Amniotic stem cell (primary cell): Measurements from ENCODE around the gene FAM241B.

Experiments used
- DNase-seq: peaks from one replicate; lab custom pipeline; 2025; lab: John Stamatoyannopoulos, UW

The FAM241B gene, protein sequence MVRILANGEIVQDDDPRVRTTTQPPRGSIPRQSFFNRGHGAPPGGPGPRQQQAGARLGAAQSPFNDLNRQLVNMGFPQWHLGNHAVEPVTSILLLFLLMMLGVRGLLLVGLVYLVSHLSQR

DNA sequence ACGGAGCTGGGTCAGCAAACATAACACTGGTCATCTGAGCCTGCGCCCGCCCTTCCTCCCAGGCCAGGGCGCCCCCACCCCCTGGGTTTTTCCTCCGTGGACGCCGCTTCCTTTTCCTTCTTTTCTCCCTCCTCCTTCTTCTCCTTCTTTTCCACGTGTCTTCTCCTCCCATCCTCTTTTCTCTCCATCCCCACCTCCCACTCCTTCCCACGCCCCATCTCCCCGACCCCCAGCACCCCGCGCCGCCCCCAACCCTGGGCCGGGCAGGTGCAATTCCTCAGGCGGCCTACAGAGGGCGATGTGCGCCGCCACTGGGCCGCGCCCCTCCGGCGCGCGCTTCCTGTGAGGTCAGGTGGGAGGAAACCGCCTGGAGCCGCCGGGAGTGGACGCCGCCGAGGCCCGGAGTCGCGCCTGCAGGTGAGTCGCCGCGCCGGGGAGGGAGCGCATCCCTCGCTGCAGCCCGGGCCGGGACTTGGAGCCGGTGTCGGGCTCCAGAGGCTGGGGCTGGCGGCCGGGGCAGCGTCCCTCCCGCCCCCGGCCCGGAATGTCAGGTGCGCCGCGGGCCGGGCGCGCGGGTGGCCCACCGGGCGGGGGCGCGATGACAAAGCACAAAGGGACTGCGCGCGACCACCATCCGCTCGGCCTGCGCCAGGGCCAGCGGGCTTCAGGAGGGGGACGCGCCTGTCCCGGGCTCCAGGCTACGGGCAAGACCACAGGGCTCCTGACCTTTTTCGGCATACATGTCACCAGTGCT, at the start of gene FAM241B:
FAM241B (plus strand) TSS at position 351 of the 754 bp plus-strand sequence. CDS start 1,497 bp downstream, outside the sequence.
- DNase-seq, result no peak

DNA sequence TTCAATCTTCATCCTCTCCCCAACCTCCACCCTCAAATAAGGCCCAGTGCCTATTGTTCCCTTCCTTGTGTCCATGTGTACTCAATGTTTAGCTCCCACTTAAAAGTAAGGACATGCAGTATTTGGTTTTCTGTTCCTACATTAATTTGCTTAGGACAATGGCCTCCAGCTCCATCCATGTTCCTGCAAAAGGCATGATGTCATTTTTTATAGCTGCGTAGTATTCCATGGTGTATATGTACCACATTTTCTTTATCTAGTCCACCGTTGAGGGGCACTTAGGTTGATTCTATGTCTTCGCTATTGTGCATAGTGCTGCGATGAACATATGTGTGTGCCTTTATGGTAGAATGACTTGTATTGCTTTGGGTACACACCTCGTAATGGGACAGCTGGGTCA, 49.6 kb upstream of the FAM241B start:
- no peak for DNase-seq

DNA sequence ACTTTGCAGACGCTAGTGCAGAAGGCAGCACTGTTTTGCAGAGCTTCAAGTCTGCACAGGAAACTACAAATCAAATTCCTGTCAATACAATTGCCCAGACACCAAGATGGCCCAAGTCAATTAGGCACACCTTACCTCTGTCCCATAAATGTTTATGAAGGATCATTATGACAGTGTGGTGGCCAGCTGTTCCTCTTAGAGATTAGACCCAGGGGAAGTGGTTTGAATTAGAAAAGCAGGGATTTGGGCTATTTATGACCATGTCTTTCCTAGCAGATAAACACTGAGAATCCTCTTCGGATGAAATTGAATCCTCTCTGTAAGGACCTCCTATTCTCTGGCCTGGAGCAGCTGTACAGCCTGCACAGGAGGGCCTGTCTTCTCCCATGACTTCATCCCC, 46.9 kb upstream of the FAM241B start:
- DNase-seq, result no peak

DNA sequence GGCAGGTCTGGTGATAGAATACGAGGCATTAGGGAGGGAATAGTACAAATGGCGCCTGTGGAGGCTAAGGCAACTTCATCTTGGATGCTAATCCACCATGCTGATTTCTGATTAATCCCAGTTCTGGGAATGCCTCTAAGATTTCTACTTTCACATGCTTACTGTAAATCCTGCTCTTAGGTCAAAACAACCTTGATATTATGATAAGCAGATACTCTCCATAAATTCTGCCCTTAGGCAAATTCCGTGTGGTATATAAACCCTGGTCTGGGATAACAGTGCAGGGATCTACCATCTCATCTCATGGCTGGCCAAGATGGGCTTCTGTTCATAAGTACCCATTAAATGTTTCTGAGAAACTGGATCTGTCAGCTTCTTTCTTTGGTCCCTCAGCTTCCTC, 45.4 kb upstream of the FAM241B start:
- DNase-seq, result no peak

DNA sequence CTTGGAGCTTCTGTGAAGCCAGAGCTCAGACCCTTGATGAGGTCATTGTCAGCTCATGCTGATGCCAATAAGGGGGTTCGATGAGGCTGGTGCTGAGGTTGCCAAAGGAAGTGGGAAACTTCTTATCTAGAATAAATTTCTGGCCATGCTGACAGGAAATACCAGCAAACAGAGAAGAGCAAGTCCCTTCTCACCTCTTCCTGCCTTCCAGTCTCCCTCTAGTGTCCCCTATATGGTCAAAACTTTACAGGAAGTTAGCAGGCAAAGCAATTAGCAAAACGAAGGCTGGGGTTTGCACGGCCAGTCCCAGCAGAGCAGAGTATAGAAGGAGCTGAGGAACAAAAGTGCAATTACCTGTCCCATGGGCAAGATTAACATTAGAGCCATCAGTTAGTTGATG, 41.7 kb upstream of the FAM241B start:
- no peak for DNase-seq

DNA sequence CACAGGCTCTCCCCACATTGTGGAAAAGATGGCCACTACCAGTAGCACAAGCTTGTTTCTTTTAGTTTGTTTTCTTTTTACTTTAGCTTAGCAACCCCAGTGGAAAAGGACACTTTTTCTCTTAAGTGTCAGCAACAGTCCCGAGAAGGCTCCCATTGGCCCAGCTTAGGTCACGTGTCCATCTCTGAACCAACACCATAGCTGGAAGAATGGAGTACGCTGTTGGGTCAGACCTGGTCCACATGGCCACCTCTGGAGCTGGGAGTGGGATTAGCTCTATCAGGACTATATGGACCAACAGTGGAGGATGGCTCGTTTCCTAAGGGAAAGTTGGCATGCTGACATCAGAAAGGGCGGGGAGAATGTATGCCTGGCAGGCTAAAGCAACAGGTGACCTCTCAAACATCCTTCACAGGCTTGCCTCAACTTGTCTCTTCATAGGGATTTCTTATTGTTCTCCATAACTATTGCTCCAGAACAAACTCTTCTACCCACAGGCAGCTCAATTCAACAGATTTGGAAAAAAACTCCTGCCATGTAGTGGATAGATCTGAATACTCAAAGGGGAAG, 29.2 kb upstream of the FAM241B start:
- no peak for DNase-seq

DNA sequence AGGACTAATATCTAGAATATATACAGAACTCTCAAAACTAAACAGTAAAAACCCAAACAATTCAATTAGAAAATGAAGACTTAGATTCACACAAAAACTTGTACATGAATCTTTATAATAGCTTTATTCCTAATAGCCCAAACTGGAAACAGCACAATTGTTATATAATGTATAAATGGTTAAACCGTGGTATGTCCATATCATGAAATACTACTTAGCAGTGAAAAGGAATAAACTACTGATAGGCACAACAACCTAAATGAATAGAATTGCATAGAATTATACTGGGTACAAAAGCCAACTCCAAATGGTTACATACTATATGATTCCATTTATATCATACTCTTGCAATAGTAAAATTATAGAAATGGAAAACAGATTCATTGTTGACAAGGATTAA, 21.0 kb upstream of the FAM241B start:
- DNase-seq, result no peak

DNA sequence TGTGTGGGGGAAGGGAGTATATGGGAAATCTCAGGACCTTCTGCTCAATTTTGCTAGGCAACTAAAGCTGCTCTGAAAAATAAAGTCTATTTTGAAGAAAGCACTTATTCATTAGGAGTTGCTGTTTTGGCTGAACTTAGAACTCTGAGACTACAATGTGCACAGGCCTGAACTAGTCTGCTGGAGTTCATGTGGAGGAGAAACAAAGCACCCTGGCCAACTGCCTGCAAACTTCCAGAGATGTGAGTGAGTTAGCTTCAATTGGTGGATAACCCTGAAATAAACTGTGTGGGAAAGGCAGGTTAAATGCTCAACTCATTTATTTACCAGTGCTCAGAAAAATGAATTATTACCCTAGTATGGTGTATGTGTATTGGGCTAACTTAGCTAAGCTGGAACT, 17.3 kb upstream of the FAM241B start:
- no peak for DNase-seq

DNA sequence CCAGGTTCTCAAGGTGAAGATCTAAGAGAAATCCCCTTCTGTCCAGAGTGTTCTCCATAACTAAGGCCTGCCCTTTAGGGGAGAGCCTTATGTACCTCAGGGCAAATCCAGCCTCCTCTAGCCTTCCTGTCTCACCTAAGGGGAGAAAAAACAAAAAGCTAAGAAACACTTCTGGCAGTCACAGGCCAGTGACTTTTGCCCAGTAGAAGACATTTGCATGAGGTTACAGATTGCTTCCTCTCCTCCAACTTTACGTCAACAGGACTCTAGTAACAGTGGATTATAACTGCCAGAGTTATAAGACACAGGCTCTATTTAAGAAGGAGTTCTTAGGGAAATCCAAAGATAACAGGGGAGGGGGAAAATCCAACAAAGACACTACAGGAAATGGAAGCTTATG, 15.9 kb upstream of the FAM241B start:
- DNase-seq, result no peak

DNA sequence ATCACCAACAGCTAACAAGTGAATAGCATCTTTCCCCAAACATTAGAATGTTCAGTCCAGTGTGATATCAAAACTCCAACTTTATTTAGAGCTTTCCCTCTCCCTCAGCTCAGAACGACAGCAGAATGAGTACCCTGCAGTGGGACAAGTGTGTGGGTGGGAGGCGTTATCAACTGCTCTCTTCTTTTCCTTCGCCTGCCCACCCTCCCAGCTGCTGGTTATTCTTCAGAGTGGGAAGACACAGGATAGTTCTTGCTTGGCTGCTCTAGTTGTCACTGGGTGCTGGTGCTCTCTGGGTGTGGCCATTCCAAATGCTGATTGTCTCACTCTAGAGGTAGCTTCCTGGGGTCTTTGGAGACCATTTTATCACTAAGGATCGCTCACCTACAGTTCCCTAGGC, 13.7 kb upstream of the FAM241B start:
- no peak for DNase-seq

DNA sequence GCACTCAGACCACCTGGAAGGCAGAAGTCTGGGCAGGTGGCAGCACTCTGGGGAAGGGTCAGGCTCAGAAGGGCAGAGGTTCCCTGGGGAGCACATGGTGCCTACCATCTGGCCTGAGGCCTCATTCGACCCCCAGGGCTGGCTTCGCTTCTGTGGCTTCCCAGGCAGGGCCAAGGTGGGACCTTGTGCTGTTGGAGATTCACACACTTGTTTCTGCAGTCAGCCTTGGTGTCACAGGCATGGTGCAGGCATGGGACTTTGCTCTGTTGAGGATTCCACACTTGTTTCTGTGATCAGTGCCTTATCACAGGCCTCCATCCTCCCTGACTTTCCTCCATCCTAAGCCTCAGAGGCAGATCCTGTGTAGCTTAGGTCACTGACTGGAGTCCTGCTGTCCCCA, 11.3 kb upstream of the FAM241B start:
- DNase-seq, result no peak

DNA sequence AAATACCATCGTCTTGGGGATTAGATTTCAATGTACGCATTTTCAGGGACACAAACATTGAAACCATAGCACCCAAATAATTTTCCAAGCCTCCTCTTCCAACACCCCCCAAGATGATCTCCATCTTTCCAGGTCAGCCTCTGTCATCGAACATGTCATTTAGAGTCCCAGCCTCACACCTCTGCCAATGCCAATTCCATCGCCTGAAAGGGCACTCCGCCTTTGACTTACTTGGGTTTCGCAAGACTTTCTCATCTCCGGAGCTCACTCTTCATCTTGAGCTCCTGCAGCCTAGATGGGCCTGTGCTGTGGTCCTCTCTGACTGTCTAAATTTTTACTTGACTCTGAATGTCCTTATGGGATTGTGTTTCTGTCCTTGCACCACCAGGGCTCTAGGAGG, 10.4 kb upstream of the FAM241B start:
- no peak for DNase-seq

DNA sequence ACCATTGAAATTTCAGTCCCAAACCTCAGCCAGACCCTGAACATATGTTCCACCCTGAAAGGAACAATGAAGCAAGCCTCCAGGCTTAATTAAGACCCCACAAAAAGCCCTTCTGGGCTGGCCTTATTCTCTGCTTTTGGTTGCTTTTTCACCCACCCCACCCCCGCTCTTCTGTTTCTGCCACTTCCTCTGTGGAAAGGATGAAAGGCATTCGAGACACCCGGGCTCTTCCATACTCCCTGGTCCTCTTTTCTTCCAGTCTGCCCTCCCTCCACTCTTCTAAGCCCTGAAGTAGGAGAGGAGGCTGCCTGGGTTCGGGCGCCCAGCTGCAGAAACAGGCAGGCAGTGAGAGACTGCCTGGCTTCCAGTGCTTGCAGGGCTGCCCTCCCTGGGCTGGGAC, 9.4 kb upstream of the FAM241B start:
- no peak for DNase-seq

DNA sequence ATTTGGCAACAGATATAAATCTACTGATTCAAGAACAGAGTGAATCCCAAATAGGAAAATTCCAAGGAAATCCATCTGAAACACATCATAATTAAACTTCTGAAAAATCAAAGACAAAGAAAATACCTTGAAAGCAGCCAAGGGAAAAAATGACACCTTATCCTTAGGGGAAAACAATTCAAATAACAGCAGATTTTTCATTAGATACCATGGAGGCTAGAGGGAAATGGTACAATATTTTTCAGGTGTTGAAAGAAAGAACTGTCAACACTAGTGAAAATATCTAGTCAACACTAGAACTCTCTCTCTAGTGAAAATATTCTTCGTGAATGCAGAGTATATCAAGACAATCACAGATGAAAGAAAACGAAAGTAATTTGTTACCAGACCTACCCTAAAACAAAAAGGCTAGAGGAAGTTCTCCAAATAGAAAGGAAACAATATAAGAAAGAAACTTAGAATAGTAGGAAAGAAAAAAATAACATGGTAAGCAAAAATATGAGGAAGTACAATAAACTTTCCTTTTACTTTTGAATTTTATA, 5.7 kb upstream of the FAM241B start:
- DNase-seq, result no peak

DNA sequence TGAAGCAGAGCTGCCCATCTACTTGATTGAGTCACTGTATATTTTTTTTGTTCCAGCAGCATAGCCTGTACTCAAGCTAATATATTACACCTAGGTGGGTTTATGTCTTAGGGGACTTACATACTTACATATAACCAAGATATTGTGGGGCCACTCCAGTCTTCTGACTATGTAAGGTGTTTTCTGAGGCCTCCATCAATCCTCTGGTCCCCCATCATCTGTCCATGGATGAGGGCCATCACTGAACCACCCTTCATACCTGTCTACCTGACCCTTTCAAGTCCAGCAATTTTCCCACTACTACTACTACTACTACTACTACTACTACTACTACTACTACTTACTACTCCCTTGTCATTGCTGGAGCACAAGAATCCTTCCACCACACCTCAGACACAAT, 3.2 kb upstream of the FAM241B start:
- no peak for DNase-seq

DNA sequence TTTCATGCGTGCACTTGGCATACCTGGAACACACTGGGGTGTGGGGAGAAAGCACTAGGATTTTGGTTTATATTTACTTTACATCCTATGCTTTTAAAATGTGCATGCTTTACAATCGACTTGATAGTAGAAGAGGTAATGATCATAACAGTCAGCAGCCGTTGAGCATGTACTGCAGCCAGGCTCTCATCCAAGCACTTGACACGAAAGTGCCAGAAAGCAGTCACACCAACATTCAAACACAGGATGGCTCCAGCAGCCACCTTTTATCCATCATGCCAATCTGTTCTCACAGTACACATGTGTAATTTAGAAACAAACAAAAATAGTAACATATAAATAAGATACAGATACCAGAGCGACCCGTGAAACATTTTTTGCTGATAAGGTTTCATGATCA, 1.2 kb upstream of the FAM241B start:
- DNase-seq, result no peak

DNA sequence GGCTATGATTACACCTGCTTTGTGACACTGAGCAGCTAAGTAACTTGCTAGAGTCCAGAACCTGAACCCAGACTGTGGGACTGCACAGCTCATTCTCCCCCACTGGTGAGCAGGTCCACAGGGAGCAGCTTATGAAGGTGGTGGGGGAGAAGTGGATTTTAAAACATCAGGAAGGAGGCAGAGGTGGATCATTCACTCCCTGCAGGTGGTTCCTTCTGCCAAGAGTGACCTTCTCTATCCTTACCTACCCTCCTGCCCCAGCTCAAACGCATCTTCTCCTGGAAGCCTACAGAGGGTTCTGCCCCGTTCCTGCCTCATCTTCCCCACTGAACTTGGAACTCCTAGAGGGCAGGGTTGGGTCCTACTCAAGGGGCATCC, 539 bp upstream of the FAM241B start:
- no peak for DNase-seq

DNA sequence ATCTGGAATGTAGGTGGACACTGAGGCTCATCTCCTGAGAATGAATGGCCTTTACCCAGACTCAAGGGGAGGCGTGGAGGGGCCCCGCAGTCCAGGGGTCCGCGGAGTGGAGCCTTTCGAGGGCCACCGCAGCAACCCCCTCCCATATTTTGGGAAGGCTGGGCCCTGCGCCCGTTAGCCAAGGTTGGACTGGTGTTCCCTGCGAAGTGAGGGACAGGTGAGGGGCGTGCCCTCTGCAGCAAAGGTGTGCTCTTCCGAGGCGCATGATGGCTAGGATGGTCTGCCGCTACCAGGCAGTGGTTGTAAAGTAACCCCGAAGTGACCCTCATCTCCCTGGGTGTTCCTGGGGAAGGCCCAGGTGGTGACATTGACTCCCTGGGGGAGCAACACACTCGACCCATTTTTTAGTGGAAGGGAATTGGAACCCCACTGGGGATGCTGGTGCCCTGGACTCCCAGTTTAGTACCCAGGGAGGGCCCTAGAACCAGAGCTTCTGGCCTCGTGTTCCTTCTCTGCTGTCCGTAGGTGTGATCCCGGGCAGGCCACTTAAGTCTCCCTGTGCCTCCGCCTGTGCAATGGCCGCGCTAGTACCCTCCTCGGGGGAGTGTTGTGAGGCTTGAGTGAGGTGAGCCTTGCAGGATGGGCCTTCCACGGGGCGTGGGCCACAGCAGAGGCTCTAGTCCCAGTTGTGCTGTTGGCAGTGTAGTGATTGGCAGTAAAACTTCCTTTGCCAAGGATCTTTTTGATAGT, 779 bp downstream of the FAM241B start:
- no peak for DNase-seq

DNA sequence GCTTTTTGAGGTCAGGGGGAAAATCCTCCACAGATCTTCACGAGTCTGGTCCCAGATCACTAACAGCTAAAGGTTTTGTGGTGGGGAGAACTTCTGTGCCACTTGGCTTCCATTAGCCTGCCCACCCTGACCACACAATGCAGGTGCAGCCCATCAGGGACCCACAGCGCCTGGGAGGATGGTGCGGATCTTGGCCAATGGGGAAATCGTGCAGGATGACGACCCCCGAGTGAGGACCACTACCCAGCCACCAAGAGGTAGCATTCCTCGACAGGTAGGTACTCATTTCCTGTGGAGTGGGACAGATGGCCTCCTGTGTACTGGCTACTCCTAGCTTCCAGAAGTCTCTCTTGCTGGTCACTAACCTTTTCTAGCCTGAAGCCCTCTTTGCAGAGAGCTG, 1.5 kb downstream of the FAM241B start:
- no peak for DNase-seq

DNA sequence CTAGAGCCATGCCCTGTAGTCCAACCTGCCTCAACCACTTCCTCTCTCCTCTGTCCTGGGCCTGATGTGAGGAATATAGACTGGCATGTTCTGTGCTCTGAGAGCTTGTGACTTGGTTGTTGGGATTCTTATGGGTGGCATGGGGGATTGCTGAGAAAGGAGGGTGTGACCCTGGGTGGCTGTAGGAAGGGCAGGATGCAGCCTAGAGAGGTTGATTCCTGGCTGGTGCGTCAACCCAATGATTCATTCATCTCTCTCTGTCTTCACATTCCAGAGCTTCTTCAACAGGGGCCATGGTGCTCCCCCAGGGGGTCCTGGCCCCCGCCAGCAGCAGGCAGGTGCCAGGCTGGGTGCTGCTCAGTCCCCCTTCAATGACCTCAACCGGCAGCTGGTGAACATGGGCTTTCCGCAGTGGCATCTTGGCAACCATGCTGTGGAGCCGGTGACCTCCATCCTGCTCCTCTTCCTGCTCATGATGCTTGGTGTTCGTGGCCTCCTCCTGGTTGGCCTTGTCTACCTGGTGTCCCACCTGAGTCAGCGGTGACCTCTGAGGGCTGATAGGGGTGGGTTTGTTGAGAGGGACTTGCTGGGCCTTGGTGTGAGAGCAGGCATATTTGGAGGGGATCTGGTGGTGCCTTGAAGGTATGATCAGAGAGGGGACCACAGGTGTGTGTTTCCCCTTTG, 2.6 kb downstream of the FAM241B start:
- DNase-seq, result no peak

DNA sequence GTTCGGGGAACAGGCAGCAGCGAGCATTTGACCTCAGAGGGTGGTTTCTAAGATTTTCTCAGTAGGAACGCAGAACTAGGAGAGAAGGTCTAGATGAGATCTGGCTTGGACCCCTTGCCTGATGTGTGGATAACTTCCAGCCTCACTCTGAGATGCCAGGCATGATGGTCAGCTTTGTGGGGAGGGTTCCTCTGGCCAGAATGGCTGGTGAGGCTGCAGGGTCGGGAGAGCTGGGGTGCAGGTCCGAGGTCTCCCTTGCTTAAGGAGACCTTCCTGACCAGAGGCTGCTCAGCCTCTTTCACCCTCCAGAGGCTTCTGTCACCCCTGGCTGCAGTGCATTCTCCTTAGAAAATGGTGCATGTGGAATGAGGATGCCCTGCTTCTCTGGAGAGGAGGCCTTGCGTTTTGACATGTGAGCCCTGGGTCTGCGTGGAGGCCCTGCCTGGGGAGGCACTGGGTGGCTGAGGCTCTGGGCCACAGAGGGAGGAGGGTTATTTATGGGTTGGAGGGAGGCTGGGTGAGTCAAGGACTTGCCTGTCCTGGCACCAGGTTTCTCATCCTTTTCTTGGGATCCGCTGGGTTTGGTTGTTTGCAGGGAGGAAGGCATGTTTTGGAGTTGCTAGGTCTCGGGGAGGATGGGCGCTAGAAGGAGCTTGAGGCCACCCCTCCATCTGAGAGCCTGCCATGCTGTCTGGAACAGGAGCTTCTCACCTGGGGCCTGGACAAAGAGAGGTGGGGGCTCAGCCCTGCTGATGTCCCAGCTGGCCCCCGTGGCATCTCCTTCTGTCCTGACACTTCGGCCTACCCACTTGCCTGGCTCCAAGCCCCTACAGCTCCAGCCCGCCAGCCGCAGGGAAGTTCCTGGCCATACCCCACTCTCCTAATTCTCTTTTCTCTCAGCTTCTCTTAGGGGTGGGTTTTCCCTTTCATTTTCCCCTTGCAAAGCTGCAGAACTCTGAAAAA, 3.9 kb downstream of the FAM241B start:
- no peak for DNase-seq
